HG02840 (cell line): ENCODE data around the gene CDKN1C.

Experiments
- ATAC-seq: cut with Tn5 transposase; IDR thresholded peaks from one replicate; pipeline ENCODE4 v1.9.1; 2021; ENCODE audit warnings: mild to moderate bottlenecking, moderate library complexity, moderate number of reproducible peaks; ENCODE audit not compliant: unreplicated experiment, low FRiP score

Gene CDKN1C

DNA sequence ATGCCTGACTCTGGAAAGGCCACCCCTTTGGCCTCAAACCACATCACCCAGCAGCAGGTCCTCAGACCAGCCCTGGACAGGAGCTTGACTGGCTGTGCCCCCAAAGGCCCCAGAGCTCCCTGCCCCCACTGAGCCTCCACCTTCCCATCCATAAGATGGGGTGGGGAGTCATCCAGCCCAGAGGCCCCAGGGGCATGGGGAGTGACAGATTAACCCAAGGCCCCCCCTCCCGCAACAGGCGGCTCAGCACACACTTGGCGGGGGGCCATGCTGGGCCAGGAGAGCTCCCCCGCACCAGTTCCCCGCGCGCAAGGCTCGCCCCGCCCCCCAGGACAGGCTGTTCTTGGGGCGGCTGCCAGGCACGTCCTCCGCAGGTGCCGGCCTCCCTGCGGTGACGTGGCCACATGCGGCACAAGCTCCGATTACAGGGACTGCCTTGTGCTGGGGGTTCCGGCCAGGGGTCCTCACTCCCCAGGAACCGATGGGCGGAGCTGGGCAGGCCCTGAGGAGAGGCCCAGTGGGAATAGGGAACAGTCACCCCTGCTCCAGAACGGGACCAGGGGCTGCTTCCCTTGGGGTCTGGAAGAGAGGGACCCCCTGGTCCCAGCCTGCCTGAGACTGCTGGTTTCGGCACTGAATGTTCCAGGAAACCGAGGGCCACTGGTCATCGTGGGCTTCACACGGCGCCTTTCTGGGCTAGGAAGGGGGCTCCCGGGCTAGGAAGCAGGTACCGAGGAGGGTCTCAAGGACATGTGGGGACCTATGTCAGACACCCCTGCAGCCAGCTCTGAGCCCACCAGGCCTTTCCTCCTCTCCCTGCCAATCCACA lies 5.1 kb upstream of the CDKN1C start:
- ATAC-seq = no peak

DNA sequence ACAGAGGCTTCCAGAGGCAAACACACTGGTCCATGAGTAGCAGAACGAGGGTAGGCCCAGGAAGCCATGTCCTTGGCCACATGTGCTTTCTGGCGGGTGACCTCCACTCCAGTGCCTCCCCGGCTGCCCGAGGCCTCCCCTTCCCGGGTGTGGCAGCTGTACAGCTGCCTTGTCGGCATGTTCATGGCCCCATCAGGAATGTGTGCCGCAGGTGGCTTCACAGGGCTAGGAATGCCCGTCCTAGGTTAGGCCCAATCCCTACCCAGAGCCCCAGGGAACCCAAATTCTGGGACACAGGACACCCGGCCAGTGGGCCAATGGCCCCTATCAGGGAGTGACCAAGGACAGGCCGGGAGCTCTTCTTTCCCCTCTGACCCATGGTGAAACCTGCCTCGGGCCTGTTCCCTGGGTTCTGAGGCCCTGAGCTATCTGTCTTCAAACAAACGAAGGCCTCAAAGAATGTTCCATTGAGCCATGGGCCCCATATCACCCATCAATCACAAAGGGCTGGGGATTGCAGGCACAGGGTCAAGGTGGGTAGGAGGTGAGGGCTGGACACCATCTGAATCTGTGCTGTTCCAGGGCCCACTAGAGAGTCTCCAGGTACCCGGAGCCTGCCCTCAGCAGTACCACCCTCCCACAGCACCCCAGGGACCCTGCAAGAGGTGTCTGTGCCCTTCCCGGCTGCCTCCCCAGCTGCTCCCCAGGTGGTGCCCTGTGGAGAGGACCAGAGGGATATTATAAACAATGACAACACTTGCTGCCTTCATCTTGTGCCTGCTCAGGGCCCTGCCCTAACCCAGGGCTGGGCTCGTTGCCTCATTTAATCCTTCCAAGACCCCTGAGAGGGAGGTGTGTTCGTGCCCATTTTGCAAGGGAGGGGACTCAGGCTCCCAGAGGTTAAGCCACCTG lies 4.0 kb upstream of the CDKN1C start:
- no peak for ATAC-seq

GRCh38 chr11:2888266-2888968 lies 2.8 kb upstream of the CDKN1C start:
- ATAC-seq = no peak

DNA sequence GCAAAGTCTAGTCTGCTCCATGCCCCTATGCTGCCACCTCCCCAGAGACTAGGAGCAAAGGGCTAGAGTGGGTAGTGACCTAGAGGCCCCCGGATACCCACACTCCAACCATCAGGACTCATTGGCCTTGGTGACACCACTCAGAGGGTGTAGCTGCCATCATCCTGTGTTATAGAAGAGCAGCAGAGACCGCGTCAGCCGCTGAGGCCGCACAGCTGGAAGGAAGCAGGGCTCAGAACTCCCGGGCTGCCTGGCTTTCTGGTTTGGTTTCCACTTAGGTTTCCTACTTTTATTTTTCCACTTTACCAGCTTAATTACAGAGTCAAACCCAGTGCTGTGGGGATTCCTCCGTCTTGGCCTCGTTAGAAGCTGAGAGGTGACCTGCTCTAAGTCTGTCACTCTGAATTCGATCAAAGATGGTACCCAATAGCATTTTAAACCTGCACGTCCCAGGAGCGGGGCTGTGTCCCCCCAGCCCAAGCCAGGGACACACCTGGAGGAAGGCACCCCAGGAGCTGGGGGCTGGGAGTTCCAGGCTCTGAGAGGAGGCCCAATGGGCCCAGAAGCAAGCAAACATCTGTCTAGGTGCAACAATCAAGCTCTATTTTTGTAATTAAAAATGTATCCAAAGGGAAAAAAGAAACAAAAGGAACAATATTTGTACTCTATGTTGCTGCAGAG lies 2.1 kb upstream of the CDKN1C start:
- ATAC-seq = no peak

DNA sequence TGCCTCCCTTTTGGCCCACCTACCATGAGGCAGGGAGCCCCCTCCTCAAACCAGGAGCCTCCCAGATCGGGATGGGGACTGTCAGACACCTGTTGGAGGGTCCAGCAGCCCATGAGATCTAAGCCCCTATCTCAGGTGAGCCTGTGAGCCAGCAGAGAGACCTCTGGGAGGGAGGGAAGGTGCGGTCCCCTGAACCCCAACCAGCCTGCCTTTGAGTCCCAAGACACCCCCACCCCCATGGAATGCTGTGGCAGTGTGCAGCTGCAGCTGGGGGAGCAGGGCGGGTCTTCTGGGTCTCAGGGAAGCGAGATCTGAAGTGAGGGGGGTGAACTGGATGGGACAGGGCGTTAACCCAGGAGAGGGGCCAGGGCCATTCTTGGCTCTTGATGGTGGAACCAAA lies 1.4 kb upstream of the CDKN1C start:
- no peak for ATAC-seq

DNA sequence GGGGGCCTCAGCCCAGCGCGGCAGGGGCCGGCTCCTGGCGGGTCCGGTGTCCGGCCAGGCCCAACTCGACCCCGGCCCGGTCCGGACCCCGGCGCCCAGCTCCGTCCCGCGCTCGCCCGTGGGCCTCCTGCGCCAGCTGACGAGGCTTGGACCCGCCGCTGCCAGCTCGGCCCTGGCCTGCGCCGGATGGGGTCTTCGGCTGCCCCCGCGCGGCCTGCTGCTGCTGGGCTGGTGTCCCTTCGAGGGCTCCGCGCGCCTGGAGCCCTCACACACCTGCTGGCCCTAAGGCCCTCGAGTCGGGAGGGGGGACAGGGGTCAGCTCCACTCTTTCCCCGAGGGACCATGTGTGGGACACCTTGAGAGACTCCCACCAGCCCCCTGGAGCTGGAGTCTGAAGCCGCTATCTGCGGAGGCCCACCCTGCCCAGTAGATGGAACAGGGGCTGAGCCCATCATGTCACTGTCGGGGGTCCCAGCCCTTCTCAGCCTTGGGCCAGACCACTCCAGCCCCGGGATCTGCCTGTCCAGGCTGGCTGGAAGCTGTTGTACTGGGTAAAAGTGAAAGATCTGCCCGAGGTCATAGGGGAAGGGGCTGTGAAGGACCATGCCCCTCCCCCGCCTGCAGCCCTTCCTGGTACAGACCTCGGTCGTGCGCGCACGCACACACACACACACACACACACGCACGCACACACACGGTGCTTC lies 768 bp upstream of the CDKN1C start:
- no peak for ATAC-seq

DNA sequence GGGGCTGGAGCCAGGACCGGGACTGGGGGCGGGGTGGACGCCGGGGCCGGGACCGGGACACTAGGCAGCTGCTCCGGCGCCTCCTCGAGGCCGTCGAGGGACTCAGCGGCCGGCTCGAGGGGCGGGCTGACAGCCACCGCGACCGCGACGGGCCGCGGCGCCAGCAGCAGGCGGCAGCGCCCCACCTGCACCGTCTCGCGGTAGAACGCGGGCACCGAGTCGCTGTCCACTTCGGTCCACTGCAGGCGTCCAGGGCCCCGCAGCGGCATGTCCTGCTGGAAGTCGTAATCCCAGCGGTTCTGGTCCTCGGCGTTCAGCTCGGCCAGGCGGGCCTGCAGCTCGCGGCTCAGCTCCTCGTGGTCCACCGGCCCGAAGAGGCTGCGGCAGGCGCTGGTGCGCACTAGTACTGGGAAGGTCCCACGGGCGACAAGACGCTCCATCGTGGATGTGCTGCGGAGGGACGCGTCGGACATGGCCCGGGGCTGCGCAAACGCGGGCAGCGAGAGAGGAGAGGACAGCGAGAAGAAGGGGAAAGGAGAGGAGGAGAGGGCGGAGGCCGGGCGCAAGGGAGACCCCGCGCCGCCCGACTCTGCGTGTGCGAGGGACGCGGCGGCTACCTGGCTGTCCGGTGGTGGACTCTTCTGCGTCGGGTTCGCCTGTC lies 428 bp downstream of the CDKN1C start:
- no peak for ATAC-seq

DNA sequence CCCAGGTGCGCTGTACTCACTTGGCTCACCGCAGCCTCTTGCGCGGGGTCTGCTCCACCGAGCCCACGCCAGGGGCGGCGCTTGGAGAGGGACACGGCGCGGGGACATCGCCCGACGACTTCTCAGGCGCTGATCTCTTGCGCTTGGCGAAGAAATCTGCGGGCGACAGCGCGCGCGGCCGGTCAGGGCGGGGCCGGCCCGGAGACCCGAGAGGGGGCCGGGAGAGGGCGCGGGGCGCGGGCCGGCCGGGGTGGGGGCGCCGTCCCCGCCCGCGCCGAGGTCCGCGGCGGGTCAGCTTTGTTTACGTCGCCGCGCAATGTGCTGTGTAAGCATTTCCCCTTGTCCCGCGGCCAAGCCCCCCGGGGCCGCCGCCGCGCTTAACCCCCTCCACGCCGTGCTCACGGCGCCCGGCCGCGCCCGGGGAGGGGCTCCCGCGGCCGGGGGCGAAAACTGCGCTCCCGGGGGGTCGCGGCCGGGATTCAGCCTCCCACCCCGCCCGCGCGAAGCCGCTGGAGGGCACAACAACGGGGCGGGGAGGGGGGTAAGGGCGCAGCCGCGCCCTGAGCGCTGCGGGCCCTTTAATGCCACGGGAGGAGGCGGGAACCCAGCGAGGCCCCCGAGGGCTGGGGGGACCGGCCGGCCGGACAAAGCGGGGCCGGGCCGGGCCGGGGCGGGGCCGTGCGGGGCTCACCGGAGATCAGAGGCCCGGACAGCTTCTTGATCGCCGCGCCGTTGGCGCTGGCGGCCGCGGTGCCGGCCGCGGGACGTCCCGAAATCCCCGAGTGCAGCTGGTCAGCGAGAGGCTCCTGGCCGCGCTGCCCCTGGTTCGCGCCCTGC lies 1.4 kb downstream of the CDKN1C start:
- ATAC-seq = no peak

GRCh38 chr11:2883640-2883978 lies 2.0 kb downstream of the CDKN1C start:
- ATAC-seq = no peak

- no peak for ATAC-seq
Measured at GRCh38 chr11:2882396-2883110, 3.0 kb downstream of the CDKN1C start.

DNA sequence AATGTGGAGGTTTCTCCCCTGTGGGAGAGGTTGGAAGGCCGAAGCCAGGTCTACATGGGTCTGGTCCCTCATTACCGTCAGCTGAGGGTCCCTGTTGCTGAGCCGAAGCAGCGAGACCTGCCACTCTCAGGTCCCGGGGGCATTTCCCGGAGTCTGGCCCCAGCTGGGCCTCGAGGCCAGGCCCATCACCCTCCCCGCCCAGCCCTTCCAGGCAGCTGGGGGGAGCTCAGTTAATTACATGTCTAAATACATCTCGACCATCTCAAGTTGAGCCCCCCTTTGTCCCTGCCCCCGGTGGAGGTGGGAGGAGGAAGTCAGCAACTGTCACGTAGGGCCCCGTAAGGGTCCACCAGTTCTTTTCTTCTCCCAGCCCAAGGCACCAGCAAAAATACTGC lies 3.6 kb downstream of the CDKN1C start:
- no peak for ATAC-seq

DNA sequence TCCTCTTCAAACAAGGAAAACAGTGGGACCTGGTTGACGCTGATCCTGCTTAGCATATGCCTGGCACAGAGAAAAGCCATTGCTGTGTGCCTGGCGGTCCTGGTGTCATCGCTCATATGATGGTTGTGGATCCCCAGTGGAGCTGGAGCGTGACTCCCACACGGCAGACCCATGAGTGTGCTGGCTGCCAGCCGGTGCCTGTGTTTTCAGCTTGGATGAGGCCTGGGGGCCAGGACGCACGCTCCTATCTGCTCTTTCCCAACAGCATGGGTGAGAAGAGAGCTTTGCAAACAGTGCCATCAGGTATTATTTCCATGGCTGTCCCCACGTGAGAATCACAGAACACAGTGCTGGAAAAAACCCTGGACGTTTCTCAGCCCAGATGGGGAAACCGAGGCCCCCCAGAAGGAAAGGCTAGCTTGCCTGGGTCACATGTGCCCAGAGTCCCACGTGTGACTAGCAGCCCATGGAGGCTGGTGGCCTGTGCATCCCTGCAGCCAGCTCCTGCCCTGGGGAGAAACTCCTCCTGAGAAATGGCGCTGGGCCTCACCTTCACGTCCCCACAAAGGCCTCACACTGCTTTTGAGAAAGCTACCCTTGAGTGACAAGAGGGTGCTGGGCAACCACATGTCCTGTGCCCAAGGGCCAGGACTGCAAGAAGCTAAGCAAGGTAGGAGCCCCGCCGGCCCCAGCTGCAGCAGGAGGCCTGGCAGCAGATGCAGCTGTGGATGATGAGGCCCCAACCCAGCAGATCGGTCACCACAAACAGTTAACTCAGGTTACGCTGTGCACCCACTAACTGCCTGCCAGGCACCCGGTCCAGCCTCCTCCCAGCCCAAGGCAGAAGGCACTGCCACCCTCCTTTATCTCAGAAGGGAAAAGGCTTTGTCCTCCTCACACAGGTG lies 4.2 kb downstream of the CDKN1C start:
- no peak for ATAC-seq

DNA sequence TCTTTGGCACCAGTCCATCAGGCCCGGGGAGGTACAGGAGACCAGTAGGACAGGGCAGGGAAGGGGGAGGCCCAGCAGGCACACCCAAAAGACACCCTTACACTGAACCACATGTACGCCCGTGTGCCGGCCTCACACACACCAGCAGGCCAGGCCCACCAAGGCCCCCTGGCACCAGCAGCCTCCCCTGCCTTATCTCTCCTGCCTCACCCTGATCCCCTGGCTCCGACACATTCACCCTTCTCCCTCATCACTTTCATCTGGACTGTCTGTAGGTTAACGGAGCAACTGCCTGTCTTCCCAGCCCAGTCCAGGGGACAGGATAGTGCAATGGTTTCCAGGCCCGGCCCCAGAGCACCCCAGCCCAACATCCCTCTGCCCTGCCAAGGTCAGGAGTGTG lies 4.9 kb downstream of the CDKN1C start:
- ATAC-seq = no peak

DNA sequence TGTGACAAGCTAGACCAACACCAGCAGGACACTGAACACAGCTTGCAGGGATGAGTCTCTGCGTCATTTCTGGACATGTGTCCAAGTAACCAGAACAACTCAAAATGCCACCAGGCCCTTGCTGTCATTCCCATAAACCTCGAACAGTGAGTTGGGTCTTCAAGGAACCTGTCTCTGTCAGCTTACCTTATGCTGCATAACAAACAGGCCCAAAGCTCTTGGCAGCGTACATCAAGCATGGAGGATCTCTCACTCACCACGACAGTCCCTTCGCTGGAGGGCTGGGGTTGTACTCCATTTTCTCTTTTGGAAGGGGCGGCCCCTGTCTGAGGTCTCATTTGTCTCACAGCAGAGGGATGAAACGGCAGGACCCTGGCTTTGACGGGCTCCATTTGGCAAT lies 6.8 kb downstream of the CDKN1C start:
- no peak for ATAC-seq

- no peak for ATAC-seq
Measured at GRCh38 chr11:2877474-2877873, 8.1 kb downstream of the CDKN1C start.

- no peak for ATAC-seq
Measured at GRCh38 chr11:2874963-2875362, 10.6 kb downstream of the CDKN1C start.
